Fibroblast of skin of scalp (primary cell): ENCODE data around the gene CERS3. TPM values are rescaled to one million over a fixed set of nuclear protein-coding genes. Genes with fewer than 3 reads are reported as not detected.

Experiments used
- DNase-seq: peaks from one replicate; pipeline ENCODE4 v3.0.0-alpha.2; 2013
- polyA plus RNA-seq, 2 experiments: library from polyadenylated mRNA; unstranded; fragments of 120-200 nt; gene quantifications; one replicate each; pipeline ENCODE4 v1.2.1, GENCODE V29; 2013; ENCODE audit not compliant: insufficient read length in 2 of 2

CERS3 gene
- not detected for polyA plus RNA-seq (2013, experiment 1 of 2; ENCODE audit: insufficient read length)
- 0.06 TPM for polyA plus RNA-seq (2013, experiment 2 of 2; ENCODE audit: insufficient read length)

DNA sequence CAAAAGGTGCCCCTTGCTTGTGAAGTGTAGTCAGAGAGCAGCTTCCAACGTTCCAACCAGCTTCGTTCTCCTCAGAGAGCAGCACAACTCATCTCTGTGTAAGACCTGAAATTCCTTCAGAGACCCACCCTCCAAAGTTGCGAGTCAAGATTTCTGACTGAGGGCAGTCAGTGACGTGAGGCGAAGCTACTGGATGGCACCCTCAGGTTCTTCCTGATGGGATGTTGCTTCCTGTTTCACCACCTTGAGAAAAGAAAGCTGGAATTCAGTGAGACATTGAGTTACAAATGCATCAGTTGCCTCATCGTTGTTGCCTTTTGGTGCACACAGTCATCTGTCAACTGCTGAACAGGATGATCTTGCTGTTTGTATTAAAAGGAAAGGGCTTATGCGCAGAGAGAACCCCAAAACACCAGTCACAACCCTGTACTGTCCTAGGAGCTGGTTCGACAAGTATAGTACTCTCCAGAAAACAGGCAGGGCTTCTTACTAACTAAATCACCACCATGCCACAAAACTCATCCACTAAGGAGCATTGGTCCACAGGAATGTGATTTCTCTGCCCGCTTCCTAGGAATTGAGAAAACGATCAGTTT lies at the start of gene CERS3:
TSS of gene CERS3 (minus strand) at position 118 of the 596 bp plus-strand sequence. CDS start 27,101 bp downstream, outside the sequence.
- no peak for DNase-seq

DNA sequence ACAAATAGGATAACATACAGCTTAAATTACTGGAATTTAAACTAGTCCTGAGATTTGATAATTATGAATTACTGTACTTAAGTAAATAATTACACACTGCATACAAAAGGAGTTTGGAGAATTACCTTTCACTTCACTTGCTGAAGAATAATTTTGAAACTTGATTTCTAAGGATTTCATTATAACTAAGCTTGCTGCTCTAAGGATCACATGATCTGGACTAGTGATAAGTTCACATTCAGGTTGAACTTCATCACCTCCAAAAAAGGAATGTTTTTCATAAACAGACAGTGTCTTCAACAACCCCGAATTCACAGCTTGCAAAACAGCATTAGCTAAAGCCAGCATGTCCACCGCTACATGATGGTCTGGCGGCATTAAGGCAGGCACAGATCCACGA lies 44.8 kb upstream of the CERS3 start:
- DNase-seq = no peak

DNA sequence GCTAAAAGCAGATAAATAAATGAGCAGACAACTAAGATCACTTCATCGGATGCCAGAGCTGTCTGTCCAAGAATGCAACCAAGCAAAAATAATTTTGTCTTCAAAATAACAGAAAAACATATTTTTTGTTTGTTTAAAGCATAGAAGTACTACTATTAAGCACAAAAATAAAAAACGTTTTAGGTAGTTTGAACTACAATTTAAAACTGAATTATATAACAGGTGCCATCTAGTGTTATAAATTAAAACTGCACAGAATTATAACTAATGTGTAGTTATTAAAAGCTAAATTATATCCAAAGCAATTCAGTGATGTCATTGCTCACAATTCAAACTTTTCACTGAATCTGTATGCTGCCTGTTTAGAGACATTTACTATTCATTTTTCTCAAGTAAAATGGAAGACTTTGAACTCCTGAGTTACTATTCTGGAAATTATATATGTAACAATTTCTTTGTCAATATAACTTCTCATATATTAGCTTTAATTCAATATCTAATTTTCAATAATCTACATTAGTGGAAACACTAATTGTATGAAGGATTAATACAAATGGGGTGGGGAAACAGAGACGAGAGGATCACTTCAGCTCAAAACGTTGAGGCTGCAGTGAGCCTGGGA lies 43.7 kb upstream of the CERS3 start:
- DNase-seq = peak; percentile 21

DNA sequence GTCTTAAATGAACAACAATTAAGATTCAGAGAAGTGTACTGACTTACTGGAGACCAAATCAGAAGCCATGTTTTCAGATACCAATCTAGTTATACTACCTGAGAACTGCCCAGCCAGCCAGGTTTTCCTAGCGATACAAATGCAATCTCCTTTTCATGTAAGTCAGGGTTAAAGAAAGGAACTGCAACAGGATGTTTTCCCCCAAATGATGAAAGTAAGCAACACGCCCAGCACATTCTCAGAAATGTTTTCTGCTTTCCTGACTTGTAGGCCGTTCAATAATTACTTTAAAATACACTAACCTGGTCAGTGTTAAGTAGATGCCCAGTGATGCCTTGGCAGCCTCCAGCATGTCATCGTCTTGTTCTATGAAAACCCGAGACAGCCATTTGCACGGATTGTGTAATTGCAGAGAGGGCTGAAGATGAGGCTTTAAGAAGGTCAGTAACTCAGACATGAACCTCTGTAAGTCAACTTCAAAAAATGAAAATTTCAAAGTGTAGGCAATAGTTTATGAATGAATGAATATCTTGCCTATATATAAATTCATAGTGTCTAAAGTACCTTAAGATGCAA lies 42.9 kb upstream of the CERS3 start:
- DNase-seq = no peak

DNA sequence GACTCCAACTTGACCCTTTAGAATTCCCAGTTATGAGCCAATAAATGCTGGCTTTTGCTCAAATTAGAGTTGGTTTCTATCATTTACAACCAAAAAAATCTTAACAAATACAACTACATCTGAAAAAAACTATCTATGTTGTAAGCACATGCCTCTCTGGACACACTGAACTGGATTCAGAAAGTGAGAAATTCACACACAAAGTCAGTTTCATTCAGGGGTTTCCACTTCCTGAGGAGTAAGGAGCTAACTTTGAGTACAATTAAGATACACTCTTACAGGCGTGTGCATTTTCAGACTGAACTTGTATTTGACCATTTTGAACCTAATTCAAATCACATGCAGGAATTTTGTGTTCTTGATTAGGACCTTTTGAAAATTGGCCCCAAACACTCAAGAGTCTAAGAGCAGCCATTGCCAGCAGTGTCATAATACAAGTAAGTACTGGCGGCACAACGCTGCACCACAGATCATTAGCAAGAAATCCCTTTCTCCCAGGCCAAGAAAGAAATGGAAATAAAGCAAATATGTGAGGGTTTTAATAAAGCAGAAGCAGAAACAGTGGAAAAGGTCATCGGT lies 42.1 kb upstream of the CERS3 start:
- no peak for DNase-seq

DNA sequence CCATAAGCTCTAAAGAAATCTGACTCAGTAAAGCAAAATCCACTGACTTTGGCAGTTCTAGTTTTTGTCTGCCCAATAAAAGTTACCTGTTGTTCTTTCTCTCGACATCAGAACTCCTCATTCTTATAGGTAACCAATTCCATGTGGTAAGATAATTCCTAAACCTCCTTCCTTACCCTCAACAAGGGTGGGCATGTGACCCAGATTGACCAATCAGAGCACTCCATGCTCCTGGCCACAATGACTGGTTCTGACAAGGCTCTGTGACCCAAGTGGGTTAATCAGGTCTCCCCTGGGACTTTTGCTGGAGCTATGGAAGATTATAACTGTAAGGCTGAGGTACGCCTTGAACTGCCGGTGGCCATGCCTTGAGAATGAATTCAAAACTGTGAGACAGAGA lies 41.5 kb upstream of the CERS3 start:
- peak; percentile 4 for DNase-seq

DNA sequence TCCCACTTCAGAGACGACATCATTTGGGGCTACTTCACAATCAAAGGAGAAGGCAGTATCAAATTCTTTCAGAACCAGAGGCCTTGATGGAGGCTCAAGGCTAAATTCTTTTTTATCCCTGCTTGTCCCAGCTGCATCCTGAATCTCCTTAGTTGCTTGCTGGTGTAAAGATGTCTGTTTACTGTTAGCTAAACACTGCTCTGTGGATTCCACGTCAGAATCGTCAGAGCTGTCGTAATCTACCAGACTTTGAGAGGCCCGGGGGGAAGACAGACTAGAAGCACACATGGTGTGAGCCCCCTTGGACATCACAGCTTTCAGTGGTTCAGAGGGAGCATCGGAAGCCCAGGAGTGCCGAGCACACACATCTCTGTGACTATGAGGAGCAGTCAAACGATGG lies 40.6 kb upstream of the CERS3 start:
- DNase-seq = no peak

DNA sequence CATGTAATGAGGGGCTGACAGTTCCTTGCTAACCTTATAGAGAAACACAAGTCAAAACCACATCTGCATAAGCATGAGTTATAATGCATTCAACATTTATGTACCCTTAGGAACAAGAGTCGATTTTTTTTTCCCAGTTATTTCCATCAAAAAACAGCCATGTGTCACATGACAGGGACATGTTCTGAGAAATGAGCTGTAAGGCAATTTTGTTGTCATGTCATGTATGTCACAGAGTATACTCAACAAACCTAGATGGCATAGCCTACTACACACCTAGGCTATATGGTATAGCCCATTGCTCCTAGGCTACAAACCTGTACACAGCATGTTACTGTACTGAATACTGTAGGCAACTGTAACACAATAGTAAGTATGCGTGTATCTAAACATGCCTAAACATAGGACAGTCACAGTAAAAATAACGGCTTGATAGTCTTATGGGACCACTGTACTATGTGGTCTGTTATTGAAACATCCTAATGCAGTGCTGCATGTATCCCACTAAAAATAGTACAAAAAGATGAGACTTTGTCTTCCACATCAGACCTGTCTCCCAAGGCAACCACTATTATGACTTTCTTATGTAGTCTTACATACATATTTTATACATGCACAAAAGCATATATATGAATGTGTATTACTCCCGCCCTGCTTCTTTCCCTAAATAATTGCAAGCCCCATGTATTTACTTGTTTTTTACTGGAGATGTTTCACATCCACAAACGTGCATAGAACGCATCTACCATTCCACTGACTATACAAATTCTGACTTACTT lies 38.3 kb upstream of the CERS3 start:
- no peak for DNase-seq

DNA sequence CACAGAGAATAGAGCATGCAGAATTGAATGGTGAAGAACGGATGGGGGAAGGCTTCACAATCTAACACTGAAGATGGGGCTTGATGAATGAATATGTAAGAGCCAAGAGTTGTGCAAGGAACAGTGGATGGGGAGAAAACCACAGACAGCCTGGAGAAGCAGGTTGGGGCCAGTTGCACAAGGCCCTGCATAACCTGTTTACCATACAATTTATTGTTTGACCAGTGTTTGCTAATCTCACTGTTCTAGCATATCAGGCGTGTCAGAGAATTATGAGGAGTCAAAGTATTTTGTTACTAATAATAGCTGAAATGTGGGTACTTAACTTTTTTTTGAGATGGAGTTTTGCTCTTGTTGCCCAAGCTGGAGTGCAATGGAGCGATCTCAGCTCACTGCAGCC lies 36.8 kb upstream of the CERS3 start:
- DNase-seq = no peak

DNA sequence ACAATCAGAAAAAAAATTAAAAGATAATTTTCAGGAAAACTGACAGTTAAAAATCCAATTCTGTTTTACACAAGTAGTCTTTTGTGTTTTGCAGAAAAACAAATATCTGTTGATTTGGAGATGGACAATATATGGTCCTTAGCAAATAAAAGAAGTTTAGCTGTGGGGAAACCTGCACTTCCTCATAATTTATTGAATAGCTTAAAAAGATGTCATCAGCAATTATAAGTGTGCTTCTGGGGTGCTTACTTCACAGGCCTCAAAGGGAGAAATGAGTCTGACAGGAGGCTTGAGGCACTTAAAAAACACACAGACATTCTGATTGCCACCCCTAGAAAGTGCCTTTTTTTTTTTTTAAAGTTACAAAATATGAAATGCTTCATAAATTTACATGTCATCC lies 31.6 kb upstream of the CERS3 start:
- no peak for DNase-seq

DNA sequence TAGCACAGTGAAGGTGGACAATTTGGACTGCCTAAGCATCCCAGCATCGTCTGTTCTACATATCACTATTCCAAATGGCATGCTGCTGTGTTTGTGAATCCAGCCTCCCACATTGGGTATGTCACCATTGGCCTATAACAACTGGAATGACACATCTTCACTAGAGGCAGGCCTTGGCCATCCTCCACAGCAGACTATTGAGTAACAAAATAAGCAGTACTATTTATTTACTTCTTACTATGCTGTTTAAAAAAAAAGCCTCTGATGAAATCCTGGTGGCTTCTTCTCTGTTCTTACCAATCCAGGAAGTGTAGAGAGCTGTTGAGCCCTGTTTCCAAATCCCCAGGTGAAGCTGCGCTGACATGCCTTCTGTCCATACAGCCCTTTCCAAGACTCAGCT lies 30.6 kb upstream of the CERS3 start:
- DNase-seq = peak; percentile 6

DNA sequence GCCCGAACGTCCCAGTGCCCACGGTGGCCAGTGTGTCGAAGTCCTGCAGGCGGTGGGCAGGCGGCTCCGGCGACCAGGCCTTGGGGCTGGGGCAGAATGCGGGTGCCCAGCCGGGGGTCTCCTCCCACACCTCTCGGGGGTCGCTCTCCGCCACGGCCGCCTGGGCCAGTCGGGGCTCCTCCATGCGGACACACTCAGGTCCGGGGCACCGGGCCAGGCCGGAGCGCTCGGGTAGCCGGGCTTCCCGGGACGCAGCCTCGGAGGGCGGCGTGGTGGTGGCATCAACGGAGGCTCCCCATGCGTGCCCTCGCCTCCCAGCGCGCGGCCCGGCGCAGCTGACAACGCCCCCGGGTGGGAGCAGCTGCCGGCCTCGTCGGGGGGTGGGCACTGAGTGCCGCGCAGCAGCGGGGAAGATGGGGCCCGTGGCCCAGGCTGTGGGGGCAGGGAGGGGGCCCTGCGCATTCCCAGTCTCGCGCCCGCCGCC lies 30.1 kb upstream of the CERS3 start:
- DNase-seq = no peak

DNA sequence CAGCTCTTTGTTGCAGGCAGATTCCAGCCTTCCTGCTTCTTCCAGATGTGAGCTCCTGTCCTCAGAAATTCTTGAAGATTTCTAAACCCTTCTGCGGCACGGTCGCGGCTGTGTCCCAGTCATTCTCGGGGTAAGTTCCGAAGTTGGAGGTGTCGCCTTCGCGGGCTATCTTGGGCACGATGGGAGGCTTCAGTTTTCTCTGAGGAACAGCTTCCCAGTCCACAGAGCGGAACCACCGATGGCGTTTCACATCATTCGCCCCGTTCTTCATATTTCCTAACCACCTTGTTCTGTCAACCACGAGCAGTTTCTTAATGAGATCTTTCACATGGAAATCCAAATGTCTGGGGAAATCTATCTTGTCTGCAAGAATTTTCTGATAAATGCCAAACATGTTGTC lies 24.7 kb upstream of the CERS3 start:
- no peak for DNase-seq

DNA sequence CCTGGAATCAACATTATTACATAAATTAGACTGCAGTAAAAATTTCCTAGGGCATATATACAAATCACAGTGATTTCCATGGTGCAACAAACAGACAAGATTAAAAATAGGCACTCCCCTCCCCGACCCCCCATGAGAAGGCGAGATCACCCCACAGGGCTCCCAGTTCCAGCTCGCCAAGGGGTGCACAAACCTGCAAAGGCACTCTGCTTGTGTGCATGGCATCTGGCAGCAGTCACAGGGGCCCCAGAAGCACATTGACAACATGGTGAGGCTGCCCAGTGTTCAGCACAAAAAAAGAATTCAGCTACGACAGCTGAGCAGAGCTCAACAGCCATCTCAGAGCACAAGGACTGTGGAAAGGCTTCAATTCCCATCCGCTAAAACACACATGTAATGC lies 19.2 kb upstream of the CERS3 start:
- no peak for DNase-seq

DNA sequence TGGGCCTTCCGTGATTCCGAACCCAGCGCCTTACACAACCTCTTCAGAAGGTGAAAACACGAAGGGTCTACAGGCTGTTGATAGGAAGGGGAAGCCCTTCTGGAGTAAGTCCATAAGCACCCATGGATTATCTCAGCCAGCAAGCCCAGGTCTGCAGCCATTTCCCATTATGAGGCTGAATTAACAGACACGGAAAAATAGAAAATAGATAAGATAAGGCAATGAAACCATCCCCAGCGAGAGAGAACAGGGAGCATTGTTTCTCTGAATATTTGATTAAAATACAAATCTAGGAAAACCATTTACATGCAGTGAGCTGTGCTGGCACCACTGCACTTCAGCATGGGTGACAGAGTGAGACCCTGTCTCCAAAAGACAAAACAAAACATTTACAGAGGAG lies 16.2 kb upstream of the CERS3 start:
- no peak for DNase-seq

DNA sequence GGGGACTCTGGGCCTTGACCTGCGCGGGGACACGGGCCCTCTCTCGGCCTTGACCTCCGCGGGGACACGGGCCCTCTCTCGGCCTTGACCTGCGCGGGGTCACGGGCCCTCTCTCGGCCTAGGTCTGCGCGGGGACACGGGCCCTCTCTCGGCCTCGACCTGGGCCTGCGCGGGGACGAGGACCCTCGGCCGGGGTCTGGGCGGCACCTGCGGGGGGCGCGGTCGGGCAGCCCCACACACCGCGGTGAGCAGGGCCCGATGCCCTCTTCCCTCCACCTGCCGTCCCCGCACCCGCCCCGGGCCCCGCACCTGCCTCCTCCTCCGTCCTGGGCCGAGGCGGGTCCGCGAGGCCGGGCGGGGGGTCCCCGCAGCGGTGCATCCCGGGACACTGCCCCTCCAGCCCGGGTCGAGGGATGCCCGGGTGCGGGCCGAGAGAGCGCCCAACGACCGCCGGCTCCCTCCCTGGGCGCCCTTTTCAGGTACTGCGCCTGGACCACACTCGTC lies 15.6 kb upstream of the CERS3 start:
- no peak for DNase-seq

DNA sequence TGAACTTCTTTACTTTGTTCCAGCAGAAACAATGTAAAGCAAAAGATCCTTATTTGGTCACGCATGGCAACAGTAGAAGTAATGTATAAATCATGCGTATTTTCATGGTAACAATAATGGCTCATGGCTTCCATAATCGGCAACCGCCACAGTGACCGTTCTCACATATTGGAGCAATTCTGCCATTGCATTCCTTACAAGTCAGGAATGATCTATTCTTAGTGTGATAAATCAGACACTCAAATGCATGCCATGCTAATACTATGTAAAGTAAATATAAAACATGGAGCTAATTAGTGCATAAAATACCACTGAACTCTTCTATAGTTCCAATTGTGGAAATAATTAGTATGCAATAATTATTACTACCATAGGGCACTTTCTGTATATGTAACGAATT lies 13.5 kb upstream of the CERS3 start:
- DNase-seq = no peak

DNA sequence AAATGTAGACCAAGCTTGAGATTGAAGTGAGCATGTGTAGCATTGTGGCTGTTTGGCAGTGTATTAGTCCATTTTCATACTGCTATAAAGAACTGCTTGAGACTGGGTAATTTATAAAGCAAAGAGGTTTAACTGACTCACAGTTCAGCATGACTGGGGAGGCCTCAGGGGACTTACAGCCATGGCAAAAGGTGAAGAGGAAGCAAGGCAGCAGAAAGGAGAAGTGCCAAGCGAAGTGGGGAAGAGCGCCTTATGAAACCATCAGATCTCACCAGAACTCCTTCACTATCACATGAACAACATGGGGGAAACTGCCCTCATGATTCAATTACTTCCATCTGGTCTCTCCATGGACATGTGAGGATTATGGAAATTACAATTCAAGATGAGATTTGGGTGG lies 8.6 kb upstream of the CERS3 start:
- no peak for DNase-seq

DNA sequence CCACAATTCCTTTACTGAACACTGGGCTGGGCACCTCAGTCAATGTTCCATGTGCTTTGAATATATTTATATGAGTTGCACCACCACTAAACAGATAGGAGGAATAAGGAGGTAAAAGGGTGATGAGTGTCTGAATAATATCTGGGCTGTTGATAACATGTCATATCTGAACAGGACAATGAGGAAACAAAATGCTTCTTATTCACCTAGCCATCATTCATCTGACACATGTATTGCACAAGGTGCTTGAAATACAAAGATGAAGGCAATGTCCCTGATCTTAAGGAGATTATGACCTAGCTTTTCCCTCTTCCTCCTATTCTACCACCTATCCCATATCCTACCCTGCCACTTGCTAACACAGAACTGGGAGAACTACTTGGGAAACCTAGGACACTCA lies 8.0 kb upstream of the CERS3 start:
- no peak for DNase-seq

DNA sequence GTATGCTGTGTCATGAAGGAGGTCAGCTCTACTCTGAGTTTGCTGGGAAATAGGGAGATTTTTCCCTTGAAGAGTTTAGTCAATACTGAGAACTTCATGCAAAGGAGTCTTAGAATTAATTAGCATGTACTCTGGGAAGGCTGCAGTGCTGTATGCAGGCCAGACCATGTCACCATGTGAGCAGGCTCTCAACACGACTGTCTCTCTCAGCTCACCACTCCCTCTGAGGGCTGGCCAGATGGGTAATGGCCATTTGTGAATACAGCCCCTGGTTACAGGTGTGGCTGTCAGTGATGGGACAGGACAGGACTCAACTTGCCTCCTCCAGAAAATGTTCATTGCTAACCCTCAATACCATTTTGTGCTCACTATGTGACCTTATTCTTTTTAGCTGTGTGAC lies 5.1 kb upstream of the CERS3 start:
- no peak for DNase-seq

DNA sequence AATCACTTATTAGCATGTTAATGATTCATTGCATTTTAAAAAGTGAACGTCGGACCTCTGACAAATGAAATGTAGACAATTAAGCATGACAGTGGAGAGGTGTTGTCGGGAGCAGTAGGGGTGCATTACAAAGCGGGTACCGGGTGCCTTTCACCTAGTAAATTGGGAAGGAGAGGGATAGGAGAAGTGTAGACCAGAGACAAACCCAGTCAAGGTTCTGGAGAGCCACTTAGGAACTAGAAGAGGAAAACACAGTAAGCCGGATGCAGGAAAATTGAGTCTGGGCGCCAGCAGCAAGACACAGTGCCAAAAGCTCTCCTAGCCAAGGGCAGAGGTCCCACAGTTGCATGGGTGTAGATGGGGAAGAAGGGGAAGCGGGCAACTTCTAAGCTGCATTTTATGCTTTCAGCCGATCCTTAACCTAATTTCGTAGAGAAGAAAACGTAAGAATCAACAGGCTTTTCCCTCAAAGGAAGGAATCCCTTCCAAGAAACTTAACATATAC lies 3.1 kb upstream of the CERS3 start:
- DNase-seq = no peak

DNA sequence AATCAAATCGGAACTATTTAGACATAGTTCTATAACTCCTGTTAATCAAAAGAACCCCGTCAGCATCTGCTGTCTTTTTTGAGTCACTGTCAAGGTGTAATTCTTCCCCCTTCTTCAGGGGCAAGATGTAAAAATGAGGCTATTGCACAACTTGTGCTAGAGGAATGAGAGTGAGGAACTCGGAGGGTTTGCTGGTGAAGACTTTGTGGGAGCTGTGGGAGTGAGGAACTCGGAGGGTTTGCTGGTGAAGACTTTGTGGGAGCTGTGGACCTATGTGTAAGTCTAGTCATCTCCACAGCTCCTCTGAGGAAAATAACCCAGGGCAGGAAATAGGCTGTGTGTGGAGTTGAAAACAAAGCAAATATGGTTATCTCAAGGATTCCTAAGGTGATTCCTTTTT lies 2.5 kb upstream of the CERS3 start:
- no peak for DNase-seq

DNA sequence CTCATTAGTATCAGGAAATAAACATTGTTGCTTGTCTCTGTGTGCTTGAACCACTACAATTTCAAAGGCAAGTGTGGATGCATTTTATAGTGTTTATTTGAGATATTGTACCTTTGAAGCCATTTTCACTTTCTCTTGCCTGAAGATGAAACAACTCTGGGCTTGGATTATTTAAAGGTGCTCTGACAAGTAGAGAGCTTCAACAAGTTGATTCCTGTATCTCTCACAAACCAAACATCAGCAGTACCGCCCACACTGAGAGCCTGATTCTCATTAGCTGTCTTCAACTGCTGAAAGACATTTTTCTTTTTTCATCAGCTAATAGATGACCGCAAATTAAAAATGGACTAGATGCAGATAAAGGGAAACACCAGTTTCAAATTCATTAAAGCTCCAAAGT lies 806 bp upstream of the CERS3 start:
- no peak for DNase-seq
